Measurements from ENCODE around the gene CCDC82. TPM values are rescaled to one million over a fixed set of nuclear protein-coding genes. Genes with fewer than 3 reads are reported as not detected.

CCDC82 gene
- total and polyA plus RNA-seq, 12 donors: 4.7 to 48.1 (median 16.5) TPM

GRCh38 chr11:96365493-96365892 is 24.2 kb downstream of the CCDC82 start:
- no peak overlapping the region for H3K4me3 ChIP-seq
- TF ChIP-seq POLR2A (IDR thresholded peaks at IDR 0.05): no peak
- TF ChIP-seq CTCF (IDR thresholded peaks at IDR 0.05): no peak
- H3K9me3 ChIP-seq (replicated peaks in 1 of 3): peaks cover 0 to 4% (median 0%) of the 10 kb centered on the region in 3 donors
- no peak overlapping the region for H3K27ac ChIP-seq
- 69 to 94% (median 92%) methylated on average over 1 of the region's 1 CpG for WGBS, 4 donors
- peaks cover 0 to 8% of the 10 kb centered on the region in 2 donors for H3K36me3 ChIP-seq (replicated peaks in 1 of 2)
- H3K4me1 ChIP-seq (replicated peaks in 1 of 2): no peaks in the 10 kb centered on the region
- DNase-seq: no peak
- intact Hi-C loops (cut with DNase I): no loop called here
- H3K27me3 ChIP-seq: no peaks in the 10 kb centered on the region

GRCh38 chr11:96361778-96362177 is 27.9 kb downstream of the CCDC82 start:
- DNase-seq: no peak
- Histone ChIP-seq H3K27me3 (no peaks in the 10 kb centered on the region), H3K36me3 (replicated peaks in 1 of 2) (peaks cover 0 to 24% of the 10 kb centered on the region in 2 donors), H3K9me3 (replicated peaks in 1 of 3) (no peaks in the 10 kb centered on the region), H3K4me3 (no peak overlapping the region), H3K4me1 (replicated peaks in 1 of 2) (no peaks in the 10 kb centered on the region), H3K27ac (no peak overlapping the region)
- TF ChIP-seq POLR2A (IDR thresholded peaks at IDR 0.05): no peak
- TF ChIP-seq CTCF (IDR thresholded peaks at IDR 0.05): no peak
- intact Hi-C loops (cut with DNase I): no loop called here
- WGBS, 4 donors: 43 to 52% (median 49%) methylated on average over 2 of the region's 2 CpGs

GRCh38 chr11:96358321-96358720 is 31.4 kb downstream of the CCDC82 start:
- TF ChIP-seq CTCF (IDR thresholded peaks at IDR 0.05) (no peak), POLR2A (IDR thresholded peaks at IDR 0.05) (no peak)
- no peak overlapping the region for H3K4me3 ChIP-seq
- intact Hi-C loops (cut with DNase I): no loop called here
- H3K27me3 ChIP-seq: no peaks in the 10 kb centered on the region
- no peaks in the 10 kb centered on the region for H3K4me1 ChIP-seq (replicated peaks in 1 of 2)
- no peaks in the 10 kb centered on the region for H3K9me3 ChIP-seq (replicated peaks in 1 of 3)
- no peak for DNase-seq
- H3K27ac ChIP-seq: no peak overlapping the region
- H3K36me3 ChIP-seq (replicated peaks in 1 of 2): peaks cover 0 to 16% of the 10 kb centered on the region in 2 donors
- WGBS, 4 donors: 86 to 100% (median 94%) methylated on average over 3 of the region's 3 CpGs

- TF ChIP-seq CTCF (IDR thresholded peaks at IDR 0.05) (no peak), POLR2A (IDR thresholded peaks at IDR 0.05) (no peak)
- Histone ChIP-seq H3K27me3 (no peaks in the 10 kb centered on the region), H3K27ac (no peak overlapping the region), H3K36me3 (replicated peaks in 1 of 2) (peaks cover 0 to 16% of the 10 kb centered on the region in 2 donors), H3K4me3 (no peak overlapping the region), H3K4me1 (replicated peaks in 1 of 2) (no peaks in the 10 kb centered on the region), H3K9me3 (replicated peaks in 1 of 3) (no peaks in the 10 kb centered on the region)
- DNase-seq: no peak
- intact Hi-C loops (cut with DNase I): no loop called here
- 97 to 99% (median 98%) methylated on average over 1 of the region's 1 CpG for WGBS, 4 donors
These were observed 31.9 kb downstream of the CCDC82 start for GRCh38 chr11:96357794-96358193.
